Measurements from ENCODE around the gene GP1BA.
A peak's percentile ranks its signal among the peaks of the same experiment; 100 is the strongest.

Gene GP1BA

GRCh38 chr17:4938688-4939545 lies 6.8 kb downstream of the GP1BA start:
- DNase-seq (ENCODE audit: low read depth), result no peak

- DNase-seq (ENCODE audit: low read depth), result no peak
Observed at GRCh38 chr17:4939546-4939795, 7.4 kb downstream of the GP1BA start.

- DNase-seq (ENCODE audit: low read depth), result peak; percentile 99
Observed at GRCh38 chr17:4939796-4940554, 7.9 kb downstream of the GP1BA start, which contains the start of the genes RNF167 and SLC25A11. Gene RNF167, plus strand, starts transcription at chr17:4940268. Its CDS starts 642 bp downstream, at chr17:4940910. Gene SLC25A11, minus strand, starts transcription at chr17:4940046. Its CDS starts 136 bp downstream, at chr17:4939910.

GRCh38 chr17:4940555-4941318 lies 8.7 kb downstream of the GP1BA start:
- no peak for DNase-seq (ENCODE audit: low read depth)

GRCh38 chr17:4941319-4941610 lies 9.2 kb downstream of the GP1BA start:
- DNase-seq (ENCODE audit: low read depth), result no peak

GRCh38 chr17:4942760-4943508 lies 10.9 kb downstream of the GP1BA start:
- no peak for DNase-seq (ENCODE audit: low read depth)

GRCh38 chr17:4944163-4944553 lies 12.1 kb downstream of the GP1BA start:
- DNase-seq (ENCODE audit: low read depth), result peak; percentile 52

GRCh38 chr17:4944554-4945175 lies 12.6 kb downstream of the GP1BA start:
- no peak for DNase-seq (ENCODE audit: low read depth)

- peak; percentile 87 for DNase-seq (ENCODE audit: low read depth)
Observed at GRCh38 chr17:4945176-4945943, 13.3 kb downstream of the GP1BA start.

GRCh38 chr17:4945944-4946280 lies 13.8 kb downstream of the GP1BA start:
- DNase-seq (ENCODE audit: low read depth), result no peak

- no peak for DNase-seq (ENCODE audit: low read depth)
Observed at GRCh38 chr17:4946312-4946976, 14.4 kb downstream of the GP1BA start.

- no peak for DNase-seq (ENCODE audit: low read depth)
Observed at GRCh38 chr17:4947010-4947410, 14.9 kb downstream of the GP1BA start.

GRCh38 chr17:4947411-4948165 lies 15.5 kb downstream of the GP1BA start:
- peak; percentile 54 for DNase-seq (ENCODE audit: low read depth)

- DNase-seq (ENCODE audit: low read depth), result peak; percentile 93
Observed at GRCh38 chr17:4948166-4948930, 16.3 kb downstream of the GP1BA start, which contains the start of gene PFN1. Gene PFN1, minus strand, starts transcription at chr17:4948530. Its CDS starts 136 bp downstream, at chr17:4948394.

GRCh38 chr17:4948931-4949320 lies 16.8 kb downstream of the GP1BA start:
- peak; percentile 86 for DNase-seq (ENCODE audit: low read depth)

- DNase-seq (ENCODE audit: low read depth), result peak; percentile 62
Observed at GRCh38 chr17:4949321-4950074, 17.4 kb downstream of the GP1BA start.

GRCh38 chr17:4950075-4950745 lies 18.1 kb downstream of the GP1BA start:
- DNase-seq (ENCODE audit: low read depth), result no peak

Data from amniotic epithelial cell (primary cell).